HepG2 (cell line): ENCODE measurements around the gene DNAAF9. TPM values are rescaled to one million over a fixed set of nuclear protein-coding genes. Genes with fewer than 3 reads are reported as not detected.

ENCODE experiments used
- ATAC-seq: fragments of 200-7000 bp; cut with Tn5 transposase; 3 replicates; pipeline ENCODE4 v1.9.1; 2020; ENCODE audit warnings: mild to moderate bottlenecking, moderate library complexity
- BruUV-seq: library from RNA; stranded (reverse); fragments of 400-500 nt; replicated peaks from 2 replicates; lab custom pipeline; 2021; lab: Mats Ljungman, UMichigan
- CTCF ChIA-PET: fragments of 300-600 bp; formaldehyde crosslinking; extraction: SDS; loops from one replicate; lab custom pipeline; 2021; ENCODE audit warnings: low total read pairs, inconsistent platforms, low intra/inter-chr PET ratio; lab: Yijun Ruan, JAX
- POLR2A ChIA-PET: fragments of 350-600 bp; sonication (Branson Sonifier 250); formaldehyde crosslinking; loops from one replicate; lab custom pipeline; 2020; ENCODE audit warnings: antibody characterized with exemption, inconsistent platforms; lab: Yijun Ruan, JAX
- DNase-seq: peaks from one replicate; pipeline ENCODE4 v3.0.0-alpha.2; 2015; ENCODE audit warnings: low spot score
- FAIRE-seq: peaks from 3 replicates; lab custom pipeline; 2011; peaks lifted over from hg19 to GRCh38; lab: Jason Lieb, UNC
- H2AFZ ChIP-seq: one replicate; pipeline ENCODE4 v1.6.1; 2011; ENCODE audit warnings: low read length, inconsistent platforms
- H3K27ac ChIP-seq: fragments of 300-600 bp; 3 replicates; pipeline ENCODE4 v1.8.0; 2011; ENCODE audit warnings: mixed run types, mild to moderate bottlenecking, mixed read lengths, low read length, inconsistent platforms; ENCODE audit not compliant: insufficient read depth; ENCODE audit errors: extremely low read length
- H3K27me3 ChIP-seq, 2 experiments: fragments of 200-600 bp in 1 of 2; 2 replicates in 1 of 2; 3 replicates in 1 of 2; pipeline versions ENCODE4 v1.6.0 to v1.8.0; 2011; ENCODE audit warnings: low read length in 2 of 2, mild to moderate bottlenecking in 2 of 2, moderate library complexity in 2 of 2, inconsistent platforms in 1 of 2; ENCODE audit not compliant: insufficient read depth in 2 of 2, control insufficient read depth in 1 of 2
- H3K36me3 ChIP-seq, 2 experiments: fragments of 200-600 bp in 1 of 2; replicated peaks in 1 of 2; 2 replicates in 1 of 2; 3 replicates in 1 of 2; pipeline versions ENCODE4 v1.5.1 to v1.8.0; 2011; ENCODE audit warnings: low read length in 2 of 2, inconsistent platforms in 1 of 2; ENCODE audit not compliant: insufficient read depth in 2 of 2, control insufficient read depth in 1 of 2
- H3K4me1 ChIP-seq: 2 replicates; pipeline ENCODE4 v1.5.1; 2012; ENCODE audit warnings: low read length, inconsistent platforms; ENCODE audit not compliant: insufficient read depth
- H3K4me2 ChIP-seq: 2 replicates; pipeline ENCODE4 v1.6.0; 2011; ENCODE audit warnings: low read depth, low read length, inconsistent platforms
- H3K4me3 ChIP-seq, 3 experiments: fragments of 200-600 bp in 1 of 3; sonication (generic), shearing (Covaris generic) in 1 of 3; replicated peaks in 1 of 3; 2 replicates each; pipeline ENCODE4 v1.5.1; 2011 to 2016; ENCODE audit warnings: low read length in 3 of 3, inconsistent platforms in 2 of 3, low read depth in 2 of 3, mild to moderate bottlenecking in 2 of 3, control low read depth in 1 of 3, mixed read lengths in 1 of 3; ENCODE audit not compliant: insufficient read depth in 1 of 3
- H3K79me2 ChIP-seq: one replicate; pipeline ENCODE4 v1.6.1; 2011; ENCODE audit warnings: low read length, inconsistent platforms; ENCODE audit not compliant: insufficient read depth
- H3K9ac ChIP-seq: 2 replicates; pipeline ENCODE4 v1.6.0; 2011; ENCODE audit warnings: mild to moderate bottlenecking, low read depth, low read length, inconsistent platforms; ENCODE audit not compliant: insufficient read depth
- H3K9me3 ChIP-seq: 2 replicates; pipeline ENCODE4 v1.5.1; 2012; ENCODE audit warnings: mild to moderate bottlenecking, low read length
- H4K20me1 ChIP-seq: 2 replicates; pipeline ENCODE4 v1.6.0; 2011; ENCODE audit warnings: inconsistent platforms, mild to moderate bottlenecking, low read length, moderate library complexity; ENCODE audit not compliant: insufficient read depth
- BRD4 ChIP-seq: sonication (generic); formaldehyde crosslinking; IDR thresholded peaks from 2 replicates; pipeline ENCODE4 v1.4.0; 2020; ENCODE audit warnings: missing genetic modification reagents
- EED ChIP-seq: sonication (generic); formaldehyde crosslinking; IDR thresholded peaks from 2 replicates; pipeline ENCODE4 v1.5.0; 2020; ENCODE audit warnings: mild to moderate bottlenecking, missing genetic modification reagents
- HNF4G ChIP-seq, 2 experiments: sonication (generic) in 1 of 2; formaldehyde crosslinking in 1 of 2; IDR thresholded peaks; 2 replicates each; pipeline versions ENCODE4 v1.4.0 to v1.6.1; 2011 to 2020; ENCODE audit warnings: borderline replicate concordance in 2 of 2, low read depth in 2 of 2, mild to moderate bottlenecking in 2 of 2, low read length in 1 of 2, missing genetic modification reagents in 1 of 2, moderate library complexity in 1 of 2
- MTA3 ChIP-seq: sonication (generic); formaldehyde crosslinking; IDR thresholded peaks from 2 replicates; pipeline ENCODE4 v1.4.0; 2020; ENCODE audit warnings: missing genetic modification reagents
- MXD3 ChIP-seq: IDR thresholded peaks from 2 replicates; pipeline ENCODE4 v1.6.1; 2016; ENCODE audit warnings: mild to moderate bottlenecking, missing biosample characterization, missing genetic modification reagents
- ZNF280B ChIP-seq: sonication (generic); formaldehyde crosslinking; IDR thresholded peaks from 2 replicates; pipeline ENCODE4 v1.5.0; 2020; ENCODE audit warnings: missing genetic modification reagents, mild to moderate bottlenecking, borderline replicate concordance
- ZNF7 ChIP-seq: IDR thresholded peaks from 2 replicates; pipeline ENCODE4 v1.6.1; 2016; ENCODE audit warnings: missing biosample characterization, missing genetic modification reagents
- ZNF704 ChIP-seq: sonication (generic); formaldehyde crosslinking; IDR thresholded peaks from 2 replicates; pipeline ENCODE4 v1.8.1; 2023; ENCODE audit warnings: mild to moderate bottlenecking, inconsistent platforms, moderate library complexity, missing genetic modification reagents, borderline replicate concordance
- ZZZ3 ChIP-seq: sonication (generic); formaldehyde crosslinking; IDR thresholded peaks from 2 replicates; pipeline ENCODE4 v1.4.0; 2020; ENCODE audit warnings: missing genetic modification reagents, mild to moderate bottlenecking, borderline replicate concordance
- whole genome bisulfite sequencing: methylation state at CpG from one replicate; pipeline ENCODE4 v1.1.6; 2017; ENCODE audit warnings: low lambda C conversion rate; 5-methylcytosine and 5-hydroxymethylcytosine counted together
- in situ Hi-C: cut with HindIII; loops from 2 replicates; pipeline ENCODE4 v1.10.0; 2017; ENCODE audit warnings: low pct_unique_long_range_greater_than_20kb; ENCODE audit not compliant: extremely low pct_ligation_motif_present
- intact Hi-C: fragments of 100-400 bp; cut with micrococcal nuclease; formaldehyde crosslinking; loops from one replicate; pipeline ENCODE4 v1.10.0; 2022; ENCODE audit not compliant: unreplicated experiment
- polyA plus RNA-seq, 8 experiments: library from polyadenylated mRNA; depleted of rRNA in 3 of 8; stranded (reverse) in 7 of 8; unstranded in 1 of 8; fragments of >200 nt; fragmentation: Illumina TruSeq in 4 of 8; extraction: Trizol in 4 of 8; gene quantifications; 2 replicates each; pipeline versions ENCODE4 v1.2.1 to v1.2.3, GENCODE V29; 2011 to 2016; ENCODE audit warnings: low read depth in 4 of 8, missing spikeins in 1 of 8, mixed read lengths in 1 of 8; ENCODE audit not compliant: insufficient read depth in 1 of 8
- total RNA-seq, 5 experiments: library from RNA; depleted of rRNA; stranded (reverse); fragments of >200 nt; fragmentation: Illumina TruSeq; extraction: Trizol; gene quantifications; 2 replicates each; pipeline ENCODE4 v1.2.3, GENCODE V29; 2016; ENCODE audit warnings: low read depth in 1 of 5
- TF ChIP-seq, protein P1 (sequence below): sonication (generic); formaldehyde crosslinking; IDR thresholded peaks from 2 replicates; pipeline ENCODE4 v1.8.1; 2023; ENCODE audit warnings: mild to moderate bottlenecking, missing genetic modification reagents
- TF ChIP-seq, protein P2 (sequence below): sonication (generic); formaldehyde crosslinking; IDR thresholded peaks from 2 replicates; pipeline ENCODE4 v1.4.0; 2020; ENCODE audit warnings: missing genetic modification reagents

The DNAAF9 gene
- total and polyA plus RNA-seq, 2 of the 13 experiments (the other 11 are each of a cell fraction or from before 2014, with no cell fraction given): 10.5 to 14.9 TPM

DNA sequence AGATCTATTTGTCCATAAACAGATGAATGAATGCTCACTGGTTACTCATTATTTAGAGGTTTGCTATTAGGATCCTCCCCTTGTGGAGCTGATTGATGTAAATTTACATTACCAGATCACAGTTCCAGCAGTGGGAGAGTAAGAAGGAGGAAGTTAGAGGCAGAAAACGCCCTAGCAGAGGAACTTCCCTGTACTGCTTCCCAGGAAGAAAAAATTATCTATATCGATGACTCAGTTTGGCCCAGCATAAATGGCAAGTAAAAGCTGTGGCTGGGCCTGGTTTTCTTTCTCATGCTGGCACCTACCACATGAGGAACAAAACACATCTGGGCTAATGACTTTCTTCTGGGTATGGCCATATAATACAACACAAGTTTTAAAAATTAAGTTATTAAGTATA is 35.7 kb downstream of the DNAAF9 start:
- ChIA-PET POLR2A (no interaction called here), CTCF (no interaction called here)
- DNase-seq: no peak
- TF ChIP-seq ZZZ3 (CRISPR knock-in tag) (no peak), ZNF280B (no peak), MXD3 (no peak), MTA3 (no peak), ZNF704 (no peak), EED (CRISPR knock-in tag) (no peak), BRD4 (no peak), HNF4G (IDR thresholded peaks at IDR 0.05; ENCODE audit: borderline replicate concordance, low read depth, low read length) (no peak), HNF4G (CRISPR knock-in tag; IDR thresholded peaks at IDR 0.05; ENCODE audit: borderline replicate concordance, low read depth) (no peak), ZNF7 (CRISPR knock-in tag) (no peak)
- TF ChIP-seq, protein P1, sequence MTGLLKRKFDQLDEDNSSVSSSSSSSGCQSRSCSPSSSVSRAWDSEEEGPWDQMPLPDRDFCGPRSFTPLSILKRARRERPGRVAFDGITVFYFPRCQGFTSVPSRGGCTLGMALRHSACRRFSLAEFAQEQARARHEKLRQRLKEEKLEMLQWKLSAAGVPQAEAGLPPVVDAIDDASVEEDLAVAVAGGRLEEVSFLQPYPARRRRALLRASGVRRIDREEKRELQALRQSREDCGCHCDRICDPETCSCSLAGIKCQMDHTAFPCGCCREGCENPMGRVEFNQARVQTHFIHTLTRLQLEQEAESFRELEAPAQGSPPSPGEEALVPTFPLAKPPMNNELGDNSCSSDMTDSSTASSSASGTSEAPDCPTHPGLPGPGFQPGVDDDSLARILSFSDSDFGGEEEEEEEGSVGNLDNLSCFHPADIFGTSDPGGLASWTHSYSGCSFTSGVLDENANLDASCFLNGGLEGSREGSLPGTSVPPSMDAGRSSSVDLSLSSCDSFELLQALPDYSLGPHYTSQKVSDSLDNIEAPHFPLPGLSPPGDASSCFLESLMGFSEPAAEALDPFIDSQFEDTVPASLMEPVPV (CRISPR knock-in tag): no peak
- TF ChIP-seq, protein P2, sequence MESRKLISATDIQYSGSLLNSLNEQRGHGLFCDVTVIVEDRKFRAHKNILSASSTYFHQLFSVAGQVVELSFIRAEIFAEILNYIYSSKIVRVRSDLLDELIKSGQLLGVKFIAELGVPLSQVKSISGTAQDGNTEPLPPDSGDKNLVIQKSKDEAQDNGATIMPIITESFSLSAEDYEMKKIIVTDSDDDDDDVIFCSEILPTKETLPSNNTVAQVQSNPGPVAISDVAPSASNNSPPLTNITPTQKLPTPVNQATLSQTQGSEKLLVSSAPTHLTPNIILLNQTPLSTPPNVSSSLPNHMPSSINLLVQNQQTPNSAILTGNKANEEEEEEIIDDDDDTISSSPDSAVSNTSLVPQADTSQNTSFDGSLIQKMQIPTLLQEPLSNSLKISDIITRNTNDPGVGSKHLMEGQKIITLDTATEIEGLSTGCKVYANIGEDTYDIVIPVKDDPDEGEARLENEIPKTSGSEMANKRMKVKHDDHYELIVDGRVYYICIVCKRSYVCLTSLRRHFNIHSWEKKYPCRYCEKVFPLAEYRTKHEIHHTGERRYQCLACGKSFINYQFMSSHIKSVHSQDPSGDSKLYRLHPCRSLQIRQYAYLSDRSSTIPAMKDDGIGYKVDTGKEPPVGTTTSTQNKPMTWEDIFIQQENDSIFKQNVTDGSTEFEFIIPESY (CRISPR knock-in tag): no peak
- no peak overlapping the region for H3K4me3 ChIP-seq
- H4K20me1 ChIP-seq: no peaks in the 10 kb centered on the region
- WGBS: 95% methylated on average over 2 of the region's 2 CpGs
- no peak for ATAC-seq
- H3K79me2 ChIP-seq: no peaks in the 10 kb centered on the region
- no peak overlapping the region for H3K4me2 ChIP-seq
- H3K27me3 ChIP-seq: no peaks in the 10 kb centered on the region
- no peaks in the 10 kb centered on the region for H3K4me1 ChIP-seq
- H3K9me3 ChIP-seq: no peaks in the 10 kb centered on the region
- no peak overlapping the region for H3K27ac ChIP-seq
- no TSS peak for BruUV-seq
- intact Hi-C loops: no loop called here
- no peak overlapping the region for H3K9ac ChIP-seq
- in situ Hi-C loops: no loop called here
- H3K36me3 ChIP-seq: peaks cover 27 to 57% of the 10 kb centered on the region in 2 experiments
- FAIRE-seq: no peak
- H2AFZ ChIP-seq: no peak overlapping the region
